GM23248 (cell line): ENCODE measurements around the gene TENT4A.

Experiments used
- EZH2 ChIP-seq: fragments of 200-600 bp; sonication (generic); IDR thresholded peaks from 2 replicates; pipeline ENCODE4 v1.6.1; 2018; ENCODE audit warnings: antibody characterized with exemption, mild to moderate bottlenecking; ENCODE audit not compliant: insufficient read depth, poor library complexity, severe bottlenecking
- EZH2phosphoT487 ChIP-seq: fragments of 200-600 bp; sonication (generic); IDR thresholded peaks from 2 replicates; pipeline ENCODE4 v1.6.1; 2018; ENCODE audit warnings: antibody characterized with exemption, moderate library complexity, mild to moderate bottlenecking, low read depth; ENCODE audit not compliant: insufficient read depth

GRCh38 chr5:6684075-6684474 is 29.2 kb upstream of the TENT4A start:
- TF ChIP-seq EZH2 (no peak), EZH2phosphoT487 (no peak)
